Spleen (tissue), 11 donors: ENCODE data around the gene MAPKBP1. TPM values are rescaled to one million over a fixed set of nuclear protein-coding genes. Genes with fewer than 3 reads are reported as not detected.

ENCODE experiments used
- DNase-seq: peaks from one replicate; pipeline ENCODE4 v3.0.0-alpha.2; 2020
- H3K27ac ChIP-seq, 8 donors: fragments of 200-600 bp; sonication (generic) in 7 of 8; 1 replicate in 4 of 8; 2 replicates in 4 of 8; pipeline versions ENCODE4 v1.5.0 to v1.8.0; 2016 to 2021; ENCODE audit warnings: inconsistent platforms in 4 of 8, mild to moderate bottlenecking in 4 of 8, moderate library complexity in 1 of 8
- H3K27me3 ChIP-seq, 7 donors: fragments of 200-600 bp; sonication (generic) in 6 of 7; replicated peaks in 1 of 7; 1 replicate in 4 of 7; 2 replicates in 3 of 7; pipeline versions ENCODE4 v1.5.0 to v1.8.0; 2016 to 2021; ENCODE audit warnings: inconsistent platforms in 3 of 7, mild to moderate bottlenecking in 1 of 7
- H3K36me3 ChIP-seq, 6 donors: fragments of 200-600 bp; sonication (generic) in 5 of 6; 1 replicate in 4 of 6; 2 replicates in 2 of 6; pipeline versions ENCODE4 v1.5.0 to v1.8.0; 2016 to 2021; ENCODE audit warnings: inconsistent platforms in 2 of 6
- H3K4me1 ChIP-seq, 6 donors: fragments of 200-600 bp; sonication (generic) in 5 of 6; 1 replicate in 3 of 6; 2 replicates in 3 of 6; pipeline versions ENCODE4 v1.5.0 to v1.8.0; 2016 to 2021; ENCODE audit warnings: inconsistent platforms in 3 of 6
- H3K4me3 ChIP-seq, 8 donors: fragments of 200-600 bp; sonication (generic) in 7 of 8; 1 replicate in 4 of 8; 2 replicates in 4 of 8; pipeline versions ENCODE4 v1.5.0 to v1.8.0; 2016 to 2021; ENCODE audit warnings: inconsistent platforms in 4 of 8, mild to moderate bottlenecking in 4 of 8, moderate library complexity in 2 of 8
- H3K9me3 ChIP-seq, 8 donors: fragments of 200-600 bp; sonication (generic) in 7 of 8; 1 replicate in 4 of 8; 2 replicates in 4 of 8; pipeline versions ENCODE4 v1.5.0 to v1.8.0; 2016 to 2021; ENCODE audit warnings: inconsistent platforms in 4 of 8
- POLR2A ChIP-seq, 3 donors: fragments of 450-650 bp; IDR thresholded peaks; one replicate each; pipeline ENCODE4 v1.5.1; 2017; ENCODE audit warnings: antibody characterized with exemption in 3 of 3, mild to moderate bottlenecking in 1 of 3
- POLR2AphosphoS5 ChIP-seq, 3 donors: sonication (generic); formaldehyde crosslinking; IDR thresholded peaks; one replicate each; pipeline ENCODE4 v1.5.1; 2017; ENCODE audit warnings: antibody characterized with exemption in 3 of 3
- WGBS, 5 donors: extraction: QIAGEN DNeasy Blood & Tissue Kit in 3 of 5; methylation state at CpG; one replicate each; pipeline versions ENCODE4 v1.1.5 to v1.1.7; 2013 to 2018; 5-methylcytosine and 5-hydroxymethylcytosine counted together
- intact Hi-C: fragments of 100-400 bp; cut with DNase I; formaldehyde crosslinking; loops from one replicate; pipeline ENCODE4 v1.15.0; 2023; ENCODE audit warnings: low total_unique reads
- polyA plus RNA-seq, 3 donors: library from polyadenylated mRNA; stranded (reverse); fragments of 200-250 nt; gene quantifications; one replicate each; pipeline ENCODE4 v1.2.1, GENCODE V29; 2013
- total RNA-seq, 7 donors: library from RNA; depleted of rRNA in 3 of 7; stranded (reverse); fragments of >200 nt in 3 of 7; fragmentation: NEBNext Ultra II Directional in 4 of 7; extraction: Animal tissue kit (Norgen Biotek cat#: 25700) in 4 of 7; gene quantifications; one replicate each; pipeline versions ENCODE4 v1.1.0 to v1.2.1, GENCODE V29; 2016 to 2021
- TF ChIP-seq, protein P1 (sequence below), 11 experiments: fragments of 200-600 bp in 7 of 11; fragments of 450-650 bp in 4 of 11; sonication (generic) in 4 of 11; IDR thresholded peaks in 8 of 11; conservative IDR thresholded peaks in 3 of 11; 1 replicate in 7 of 11; 2 replicates in 4 of 11; pipeline versions ENCODE4 v1.4.0 to v1.8.0; 2016 to 2021; ENCODE audit warnings: antibody characterized with exemption in 11 of 11, inconsistent platforms in 4 of 11, mild to moderate bottlenecking in 1 of 11
- donor health status: healthy with polysubstance abuse.
- donor health status: DM: no; HTN: no; CAD: no; lungs with moderate emphysema.
- donor health status: DM: no; HTN: no; CAD: no.
- donor health status: Bipolar disorder and iron deficiency.
- donor health status: healthy.
- donor health status: DM: no; HTN: no; CAD: no.
- donor health status: DM: yes; HTN: yes; CAD: no.

MAPKBP1 gene
- total and polyA plus RNA-seq, 10 donors, result 2.4 to 44.5 (median 26.0) TPM

DNA sequence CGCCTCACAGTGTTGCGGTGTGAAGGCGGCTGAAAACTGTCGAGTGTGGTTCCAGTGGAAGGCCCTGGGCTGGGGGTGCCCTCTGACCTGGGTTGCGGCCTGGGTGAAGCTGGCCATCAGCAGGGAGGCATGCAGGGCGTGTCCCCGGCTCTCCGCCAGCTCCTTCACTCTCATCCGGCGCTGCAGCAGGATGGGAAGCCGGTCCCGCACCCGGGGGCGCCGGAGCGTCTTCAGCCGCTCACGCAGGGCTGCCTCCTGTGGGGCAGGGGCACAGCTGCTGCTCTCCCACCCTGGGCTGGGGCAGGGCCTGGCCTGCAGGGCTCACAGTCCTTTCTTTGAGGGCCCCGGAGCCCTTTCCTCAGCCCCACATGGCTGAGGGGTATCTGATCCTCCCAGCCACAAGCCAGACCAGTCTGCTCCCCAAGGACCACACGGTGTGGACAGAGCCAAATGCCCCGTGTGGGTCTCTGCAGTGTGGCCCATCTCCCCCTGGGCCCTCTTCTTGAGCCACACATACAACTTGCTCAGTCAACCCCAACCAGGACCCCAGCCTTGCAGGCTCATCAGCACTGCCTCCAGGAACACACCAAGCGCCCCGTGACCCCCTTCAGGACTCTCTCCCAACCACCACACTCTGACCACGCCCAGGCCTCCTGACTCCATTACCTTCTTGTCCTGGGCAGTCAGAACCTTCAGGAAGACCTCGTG is 92.7 kb downstream of the MAPKBP1 start:
- no peak overlapping the region for H3K27ac ChIP-seq
- 86 to 90% (median 89%) methylated on average over 13 to 25 of the region's 25 CpGs for whole genome bisulfite sequencing, 5 donors
- TF ChIP-seq POLR2AphosphoS5 (IDR thresholded peaks at IDR 0.05) (no peak), POLR2A (IDR thresholded peaks at IDR 0.05) (no peak)
- TF ChIP-seq, protein P1, sequence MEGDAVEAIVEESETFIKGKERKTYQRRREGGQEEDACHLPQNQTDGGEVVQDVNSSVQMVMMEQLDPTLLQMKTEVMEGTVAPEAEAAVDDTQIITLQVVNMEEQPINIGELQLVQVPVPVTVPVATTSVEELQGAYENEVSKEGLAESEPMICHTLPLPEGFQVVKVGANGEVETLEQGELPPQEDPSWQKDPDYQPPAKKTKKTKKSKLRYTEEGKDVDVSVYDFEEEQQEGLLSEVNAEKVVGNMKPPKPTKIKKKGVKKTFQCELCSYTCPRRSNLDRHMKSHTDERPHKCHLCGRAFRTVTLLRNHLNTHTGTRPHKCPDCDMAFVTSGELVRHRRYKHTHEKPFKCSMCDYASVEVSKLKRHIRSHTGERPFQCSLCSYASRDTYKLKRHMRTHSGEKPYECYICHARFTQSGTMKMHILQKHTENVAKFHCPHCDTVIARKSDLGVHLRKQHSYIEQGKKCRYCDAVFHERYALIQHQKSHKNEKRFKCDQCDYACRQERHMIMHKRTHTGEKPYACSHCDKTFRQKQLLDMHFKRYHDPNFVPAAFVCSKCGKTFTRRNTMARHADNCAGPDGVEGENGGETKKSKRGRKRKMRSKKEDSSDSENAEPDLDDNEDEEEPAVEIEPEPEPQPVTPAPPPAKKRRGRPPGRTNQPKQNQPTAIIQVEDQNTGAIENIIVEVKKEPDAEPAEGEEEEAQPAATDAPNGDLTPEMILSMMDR (IDR thresholded peaks at IDR 0.05 in 8 of 11, conservative IDR thresholded peaks at IDR 0.05 in 3 of 11), result no peak
- H3K4me1 ChIP-seq, result no peaks in the 10 kb centered on the region
- H3K9me3 ChIP-seq, result no peaks in the 10 kb centered on the region
- intact Hi-C loops, result no loop called here
- no peak overlapping the region for H3K4me3 ChIP-seq
- H3K36me3 ChIP-seq, result no peaks in the 10 kb centered on the region
- DNase-seq, result no peak
- H3K27me3 ChIP-seq, result peaks cover 0 to 13% (median 0%) of the 10 kb centered on the region in 7 donors

- Histone ChIP-seq H3K36me3 (no peaks in the 10 kb centered on the region), H3K4me3 (no peak overlapping the region), H3K4me1 (no peaks in the 10 kb centered on the region), H3K27ac (no peak overlapping the region), H3K9me3 (no peaks in the 10 kb centered on the region), H3K27me3 (peaks cover 0 to 8% (median 0%) of the 10 kb centered on the region in 7 donors)
- DNase-seq, result no peak
- WGBS, 5 donors, result 78 to 99% (median 95%) methylated on average over 3 to 15 of the region's 15 CpGs
- intact Hi-C loops, result no loop called here
- TF ChIP-seq, protein P1 (IDR thresholded peaks at IDR 0.05 in 8 of 11, conservative IDR thresholded peaks at IDR 0.05 in 3 of 11), result no peak
- TF ChIP-seq POLR2A (IDR thresholded peaks at IDR 0.05), result no peak
- TF ChIP-seq POLR2AphosphoS5 (IDR thresholded peaks at IDR 0.05), result no peak
Measured at GRCh38 chr15:41868321-41868720, 94.0 kb downstream of the MAPKBP1 start.

- DNase-seq, result no peak
- H3K9me3 ChIP-seq, result no peaks in the 10 kb centered on the region
- H3K4me1 ChIP-seq, result no peaks in the 10 kb centered on the region
- H3K27ac ChIP-seq, result no peak overlapping the region
- TF ChIP-seq, protein P1 (IDR thresholded peaks at IDR 0.05 in 8 of 11, conservative IDR thresholded peaks at IDR 0.05 in 3 of 11), result no peak
- TF ChIP-seq POLR2A (IDR thresholded peaks at IDR 0.05) (no peak), POLR2AphosphoS5 (IDR thresholded peaks at IDR 0.05) (no peak)
- H3K4me3 ChIP-seq, result no peak overlapping the region
- 86 to 95% (median 91%) methylated on average over 19 to 42 of the region's 42 CpGs for WGBS, 5 donors
- H3K36me3 ChIP-seq, result no peaks in the 10 kb centered on the region
- intact Hi-C loops, result no loop called here
- peaks cover 0 to 19% (median 0%) of the 10 kb centered on the region in 7 donors for H3K27me3 ChIP-seq
Measured at GRCh38 chr15:41869770-41870688, 95.7 kb downstream of the MAPKBP1 start.

GRCh38 chr15:41870689-41871081 is 96.4 kb downstream of the MAPKBP1 start:
- H3K27ac ChIP-seq, result no peak overlapping the region
- no peaks in the 10 kb centered on the region for H3K4me1 ChIP-seq
- H3K4me3 ChIP-seq, result no peak overlapping the region
- DNase-seq, result no peak
- H3K36me3 ChIP-seq, result no peaks in the 10 kb centered on the region
- peaks cover 0 to 18% (median 0%) of the 10 kb centered on the region in 7 donors for H3K27me3 ChIP-seq
- no peak for TF ChIP-seq POLR2AphosphoS5 (IDR thresholded peaks at IDR 0.05)
- TF ChIP-seq, protein P1 (IDR thresholded peaks at IDR 0.05 in 8 of 11, conservative IDR thresholded peaks at IDR 0.05 in 3 of 11), result no peak
- no peak for TF ChIP-seq POLR2A (IDR thresholded peaks at IDR 0.05)
- no peaks in the 10 kb centered on the region for H3K9me3 ChIP-seq
- intact Hi-C loops, result no loop called here
- WGBS, 5 donors, result 66 to 78% (median 71%) methylated on average over 9 of the region's 9 CpGs
